Suprapubic skin (tissue), 4 donors: ENCODE measurements around the gene RAB10. TPM values are rescaled to one million over a fixed set of nuclear protein-coding genes. Genes with fewer than 3 reads are reported as not detected.

ENCODE experiments used
- DNase-seq, 2 donors: peaks; one replicate each; pipeline ENCODE4 v3.0.0-alpha.2; 2019; ENCODE audit warnings: low spot score in 2 of 2
- H3K27ac ChIP-seq: fragments of 200-600 bp; sonication (generic); one replicate; pipeline ENCODE4 v1.5.1; 2019
- H3K27me3 ChIP-seq: fragments of 200-600 bp; sonication (generic); one replicate; pipeline ENCODE4 v1.5.1; 2019
- H3K36me3 ChIP-seq: fragments of 200-600 bp; sonication (generic); one replicate; pipeline ENCODE4 v1.5.1; 2019
- H3K4me1 ChIP-seq: fragments of 200-600 bp; sonication (generic); one replicate; pipeline ENCODE4 v1.5.1; 2019
- H3K4me3 ChIP-seq: fragments of 200-600 bp; sonication (generic); one replicate; pipeline ENCODE4 v1.5.1; 2019; ENCODE audit warnings: mild to moderate bottlenecking
- H3K9me3 ChIP-seq: fragments of 200-600 bp; sonication (generic); one replicate; pipeline ENCODE4 v1.5.1; 2019
- CTCF ChIP-seq, 2 donors: fragments of 200-600 bp in 1 of 2; fragments of 450-650 bp in 1 of 2; sonication (generic) in 1 of 2; IDR thresholded peaks; one replicate each; pipeline ENCODE4 v1.5.1; 2016 to 2019; ENCODE audit warnings: antibody characterized with exemption in 2 of 2, mild to moderate bottlenecking in 1 of 2, moderate library complexity in 1 of 2
- EP300 ChIP-seq: sonication (generic); formaldehyde crosslinking; IDR thresholded peaks from one replicate; pipeline ENCODE4 v1.6.1; 2017; ENCODE audit warnings: antibody characterized with exemption
- POLR2A ChIP-seq, 2 donors: fragments of 450-650 bp; IDR thresholded peaks; one replicate each; pipeline ENCODE4 v1.6.1; 2017; ENCODE audit warnings: antibody characterized with exemption in 2 of 2, mild to moderate bottlenecking in 2 of 2, moderate library complexity in 2 of 2
- POLR2AphosphoS5 ChIP-seq, 3 donors: sonication (generic); formaldehyde crosslinking; IDR thresholded peaks; one replicate each; pipeline ENCODE4 v1.6.1; 2017; ENCODE audit warnings: antibody characterized with exemption in 3 of 3
- WGBS: methylation state at CpG from one replicate; pipeline ENCODE4 v1.1.5; 2018; 5-methylcytosine and 5-hydroxymethylcytosine counted together
- total RNA-seq, 4 donors: library from RNA; depleted of rRNA; stranded (reverse); fragments of >200 nt; gene quantifications; one replicate each; pipeline ENCODE4 v1.1.0, GENCODE V29; 2016

Gene RAB10
- total RNA-seq, 4 donors from 2014 or later, result 145 to 171 (median 165) TPM

- Histone ChIP-seq H3K4me3 (peak overlapping the region; percentile 51), H3K36me3 (no peaks in the 10 kb centered on the region), H3K9me3 (no peaks in the 10 kb centered on the region), H3K27ac (no peak overlapping the region), H3K27me3 (peaks cover 25% of the 10 kb centered on the region), H3K4me1 (peaks cover 16% of the 10 kb centered on the region)
- 56% methylated on average over 19 of the region's 56 CpGs for WGBS
- peak in 1 of 2 donors; percentile 72 for DNase-seq
- TF ChIP-seq POLR2A (IDR thresholded peaks at IDR 0.05) (no peak), POLR2AphosphoS5 (IDR thresholded peaks at IDR 0.05) (no peak), EP300 (no peak), CTCF (IDR thresholded peaks at IDR 0.05) (no peak)
Measured at GRCh38 chr2:26172189-26172870, 138.4 kb downstream of the RAB10 start.

- no peaks in the 10 kb centered on the region for H3K36me3 ChIP-seq
- WGBS, result 5% methylated on average over 6 of the region's 102 CpGs
- no peak within 1 kb of the TSS for H3K27ac ChIP-seq
- H3K4me1 ChIP-seq, result peaks cover 16% of the 10 kb centered on the region
- H3K27me3 ChIP-seq, result peaks cover 25% of the 10 kb centered on the region
- DNase-seq, result peak in 1 of 2 donors; percentile 70
- no peak for TF ChIP-seq POLR2A (IDR thresholded peaks at IDR 0.05)
- no peaks in the 10 kb centered on the region for H3K9me3 ChIP-seq
- peak within 1 kb of the TSS; percentile 51 for H3K4me3 ChIP-seq
Measured at GRCh38 chr2:26172871-26173775, 139.2 kb downstream of the RAB10 start, which contains the start of gene GAREM2. Gene GAREM2, plus strand, starts transcription at chr2:26173088. Its CDS starts 133 bp downstream, at chr2:26173221.

GRCh38 chr2:26173776-26174482 lies 140.0 kb downstream of the RAB10 start:
- Histone ChIP-seq H3K36me3 (no peaks in the 10 kb centered on the region), H3K4me3 (peak overlapping the region; percentile 51), H3K27ac (no peak overlapping the region), H3K27me3 (peaks cover 25% of the 10 kb centered on the region), H3K9me3 (no peaks in the 10 kb centered on the region), H3K4me1 (peaks cover 22% of the 10 kb centered on the region)
- TF ChIP-seq CTCF (IDR thresholded peaks at IDR 0.05), result no peak
- no peak for TF ChIP-seq POLR2A (IDR thresholded peaks at IDR 0.05)
- TF ChIP-seq POLR2AphosphoS5 (IDR thresholded peaks at IDR 0.05), result no peak
- TF ChIP-seq EP300, result no peak
- peak in 1 of 2 donors; percentile 79 for DNase-seq
- WGBS, result 26% methylated on average over 30 of the region's 46 CpGs

GRCh38 chr2:26174691-26175465 lies 141.0 kb downstream of the RAB10 start:
- H3K9me3 ChIP-seq, result no peaks in the 10 kb centered on the region
- 75% methylated on average over 10 of the region's 10 CpGs for WGBS
- TF ChIP-seq POLR2A (IDR thresholded peaks at IDR 0.05) (no peak), POLR2AphosphoS5 (IDR thresholded peaks at IDR 0.05) (no peak), CTCF (IDR thresholded peaks at IDR 0.05) (no peak), EP300 (no peak)
- no peaks in the 10 kb centered on the region for H3K36me3 ChIP-seq
- H3K4me1 ChIP-seq, result peaks cover 31% of the 10 kb centered on the region
- H3K4me3 ChIP-seq, result no peak overlapping the region
- H3K27me3 ChIP-seq, result peaks cover 25% of the 10 kb centered on the region
- peak; percentile 46 to 70 for DNase-seq
- no peak overlapping the region for H3K27ac ChIP-seq
